ENCODE results near the gene PLAC8. TPM values are rescaled to one million over a fixed set of nuclear protein-coding genes. Genes with fewer than 3 reads are reported as not detected.

PLAC8 gene
- total RNA-seq, 1 experiment from 2014 or later = 1.6 TPM

GRCh38 chr4:83115000-83115399, 471 bp upstream of the PLAC8 start:
- H3K36me3 ChIP-seq (ENCODE audit: low read depth, low read length) = no peaks in the 10 kb centered on the region
- H3K27me3 ChIP-seq (ENCODE audit: low read length) = no peaks in the 10 kb centered on the region
- no peak overlapping the region for H3K27ac ChIP-seq (ENCODE audit: low read length)
- ChIA-PET POLR2A (ENCODE audit: unreplicated experiment) (no interaction called here), CTCF (no interaction called here)
- peak overlapping the region; percentile 37 for H3K4me2 ChIP-seq (ENCODE audit: low read length)
- H4K20me1 ChIP-seq (ENCODE audit: low read length) = no peaks in the 10 kb centered on the region
- H3K9me2 ChIP-seq (replicated peaks; ENCODE audit: low read length) = no peaks in the 10 kb centered on the region
- H3K4me3 ChIP-seq (ENCODE audit: low read length) = peak overlapping the region; percentile 9; the same call in 1 of the 2 replicates
- no peak for TF ChIP-seq CTCF (conservative IDR thresholded peaks at IDR 0.05; ENCODE audit: low read depth, low read length)
- no peak for TF ChIP-seq EZH2 (IDR thresholded peaks at IDR 0.05; ENCODE audit: low read length, unreplicated experiment)
- TF ChIP-seq EZH2phosphoT487 (IDR thresholded peaks at IDR 0.05; ENCODE audit: borderline replicate concordance, low read length) = no peak
- no peak overlapping the region for H3K9ac ChIP-seq (ENCODE audit: low read length)
- peaks cover 4% of the 10 kb centered on the region for H3F3A ChIP-seq (ENCODE audit: low read length, unreplicated experiment)
- peak; percentile 29 for DNase-seq
- no peaks in the 10 kb centered on the region for H3K79me2 ChIP-seq (ENCODE audit: low read length)
- peak overlapping the region; percentile 21 for H2AFZ ChIP-seq (ENCODE audit: low read length)
- no peaks in the 10 kb centered on the region for H3K9me3 ChIP-seq (ENCODE audit: low read length)
- ATAC-seq = peak; percentile 40
- BruUV-seq (replicated peaks) = TSS peak; percentile 17
- peaks cover 24% of the 10 kb centered on the region for H3K4me1 ChIP-seq (ENCODE audit: insufficient read depth, low read length)
- intact Hi-C loops (cut with micrococcal nuclease) = loop anchor here (5.0 kb wide), 1 partner anchor 43 kb away; no protein-coding TSS in a partner anchor

- intact Hi-C loops (cut with micrococcal nuclease) = loop anchor here (5.0 kb wide), 1 partner anchor 41 kb away; no protein-coding TSS in a partner anchor
- ATAC-seq (no peak), DNase-seq (no peak)
- H3K4me3 ChIP-seq (ENCODE audit: low read length) = no peak overlapping the region
- ChIA-PET POLR2A (ENCODE audit: unreplicated experiment) (no interaction called here), CTCF (no interaction called here)
- H3K4me1 ChIP-seq (ENCODE audit: insufficient read depth, low read length) = peaks cover 24% of the 10 kb centered on the region
- no peaks in the 10 kb centered on the region for H3K79me2 ChIP-seq (ENCODE audit: low read length)
- BruUV-seq (replicated peaks) = no TSS peak
- no peaks in the 10 kb centered on the region for H3K36me3 ChIP-seq (ENCODE audit: low read depth, low read length)
- H2AFZ ChIP-seq (ENCODE audit: low read length) = no peak overlapping the region
- H3K27ac ChIP-seq (ENCODE audit: low read length) = no peak overlapping the region
- H3F3A ChIP-seq (ENCODE audit: low read length, unreplicated experiment) = peaks cover 4% of the 10 kb centered on the region
- H3K4me2 ChIP-seq (ENCODE audit: low read length) = no peak overlapping the region
- H4K20me1 ChIP-seq (ENCODE audit: low read length) = no peaks in the 10 kb centered on the region
- H3K9me2 ChIP-seq (replicated peaks; ENCODE audit: low read length) = no peaks in the 10 kb centered on the region
- H3K27me3 ChIP-seq (ENCODE audit: low read length) = no peaks in the 10 kb centered on the region
- TF ChIP-seq EZH2phosphoT487 (IDR thresholded peaks at IDR 0.05; ENCODE audit: borderline replicate concordance, low read length) = no peak
- no peak for TF ChIP-seq CTCF (conservative IDR thresholded peaks at IDR 0.05; ENCODE audit: low read depth, low read length)
- no peak for TF ChIP-seq EZH2 (IDR thresholded peaks at IDR 0.05; ENCODE audit: low read length, unreplicated experiment)
- H3K9ac ChIP-seq (ENCODE audit: low read length) = no peak overlapping the region
- H3K9me3 ChIP-seq (ENCODE audit: low read length) = no peaks in the 10 kb centered on the region
Observed at GRCh38 chr4:83113429-83113786, 1.1 kb downstream of the PLAC8 start.

- ATAC-seq (no peak), DNase-seq (no peak)
- CTCF ChIA-PET = no interaction called here
- H3K4me1 ChIP-seq (ENCODE audit: insufficient read depth, low read length) = peaks cover 24% of the 10 kb centered on the region
- H3K9ac ChIP-seq (ENCODE audit: low read length) = no peak overlapping the region
- H3K27me3 ChIP-seq (ENCODE audit: low read length) = no peaks in the 10 kb centered on the region
- intact Hi-C loops (cut with micrococcal nuclease) = loop anchor here (5.0 kb wide), 1 partner anchor 41 kb away; no protein-coding TSS in a partner anchor
- no peak for TF ChIP-seq EZH2 (IDR thresholded peaks at IDR 0.05; ENCODE audit: low read length, unreplicated experiment)
- no peak for TF ChIP-seq EZH2phosphoT487 (IDR thresholded peaks at IDR 0.05; ENCODE audit: borderline replicate concordance, low read length)
- TF ChIP-seq CTCF (conservative IDR thresholded peaks at IDR 0.05; ENCODE audit: low read depth, low read length) = no peak
- H4K20me1 ChIP-seq (ENCODE audit: low read length) = no peaks in the 10 kb centered on the region
- POLR2A ChIA-PET (ENCODE audit: unreplicated experiment) = no interaction called here
- no peaks in the 10 kb centered on the region for H3K79me2 ChIP-seq (ENCODE audit: low read length)
- H3K36me3 ChIP-seq (ENCODE audit: low read depth, low read length) = no peaks in the 10 kb centered on the region
- no TSS peak for BruUV-seq (replicated peaks)
- H3F3A ChIP-seq (ENCODE audit: low read length, unreplicated experiment) = peaks cover 4% of the 10 kb centered on the region
- H3K9me2 ChIP-seq (replicated peaks; ENCODE audit: low read length) = no peaks in the 10 kb centered on the region
- H2AFZ ChIP-seq (ENCODE audit: low read length) = no peak overlapping the region
- no peaks in the 10 kb centered on the region for H3K9me3 ChIP-seq (ENCODE audit: low read length)
- no peak overlapping the region for H3K4me3 ChIP-seq (ENCODE audit: low read length)
- H3K4me2 ChIP-seq (ENCODE audit: low read length) = no peak overlapping the region
- no peak overlapping the region for H3K27ac ChIP-seq (ENCODE audit: low read length)
Observed at GRCh38 chr4:83112678-83113428, 1.7 kb downstream of the PLAC8 start.
